HepG2 (cell line): ENCODE measurements around the gene TNIP1. TPM values are rescaled to one million over a fixed set of nuclear protein-coding genes. Genes with fewer than 3 reads are reported as not detected.

Source experiments
- BRF2 ChIP-seq: sonication (generic); formaldehyde crosslinking; IDR thresholded peaks from 2 replicates; pipeline ENCODE4 v1.8.1; 2022; ENCODE audit warnings: mild to moderate bottlenecking, missing genetic modification reagents
- ELF3 ChIP-seq: IDR thresholded peaks from 2 replicates; pipeline ENCODE4 v1.6.1; 2016; ENCODE audit warnings: missing genetic modification reagents, missing compliant biosample characterization
- FOSL2 ChIP-seq: sonication (generic); formaldehyde crosslinking; IDR thresholded peaks from 2 replicates; pipeline ENCODE4 v1.4.0; 2020; ENCODE audit warnings: missing genetic modification reagents
- FOXA3 ChIP-seq: IDR thresholded peaks from 2 replicates; pipeline ENCODE4 v1.6.1; 2016; ENCODE audit warnings: missing genetic modification reagents, missing compliant biosample characterization
- FOXK1 ChIP-seq: sonication (generic); formaldehyde crosslinking; IDR thresholded peaks from 2 replicates; pipeline ENCODE4 v1.4.0; 2020; ENCODE audit warnings: low read depth, missing genetic modification reagents, borderline replicate concordance
- HOXA9 ChIP-seq: sonication (generic); formaldehyde crosslinking; IDR thresholded peaks from 2 replicates; pipeline ENCODE4 v1.8.1; 2022; ENCODE audit warnings: missing genetic modification reagents, mild to moderate bottlenecking, moderate library complexity, borderline replicate concordance
- KAT7 ChIP-seq: IDR thresholded peaks from 2 replicates; pipeline ENCODE4 v1.6.1; 2018; ENCODE audit warnings: borderline replicate concordance, missing compliant biosample characterization
- MEIS2 ChIP-seq: sonication (generic); formaldehyde crosslinking; IDR thresholded peaks from 2 replicates; pipeline ENCODE4 v1.9.0; 2021; ENCODE audit warnings: mild to moderate bottlenecking, missing genetic modification reagents
- NR2F6 ChIP-seq, 2 experiments: IDR thresholded peaks; 2 replicates each; pipeline ENCODE4 v1.6.1; 2016; ENCODE audit warnings: antibody characterized with exemption in 1 of 2, mild to moderate bottlenecking in 1 of 2
- PAXIP1 ChIP-seq: sonication (generic); formaldehyde crosslinking; conservative IDR thresholded peaks from 2 replicates; pipeline ENCODE4 v1.4.0; 2020; ENCODE audit warnings: mild to moderate bottlenecking, missing genetic modification reagents, moderate library complexity
- POGZ ChIP-seq: sonication (generic); formaldehyde crosslinking; IDR thresholded peaks from 2 replicates; pipeline ENCODE4 v1.4.0; 2020; ENCODE audit warnings: mild to moderate bottlenecking, missing genetic modification reagents
- RARA ChIP-seq: IDR thresholded peaks from 2 replicates; pipeline ENCODE4 v1.6.1; 2016; ENCODE audit warnings: missing genetic modification reagents, missing compliant biosample characterization
- SAFB2 ChIP-seq: sonication (generic); formaldehyde crosslinking; IDR thresholded peaks from 2 replicates; pipeline ENCODE4 v1.5.1; 2020; ENCODE audit warnings: missing genetic modification reagents, low read depth, mild to moderate bottlenecking, borderline replicate concordance
- SALL2 ChIP-seq: sonication (generic); formaldehyde crosslinking; IDR thresholded peaks from 2 replicates; pipeline ENCODE4 v1.8.1; 2023; ENCODE audit warnings: mild to moderate bottlenecking, missing genetic modification reagents, inconsistent platforms
- TEAD3 ChIP-seq: optimal IDR thresholded peaks from 2 replicates; pipeline ENCODE3; 2016; ENCODE audit warnings: borderline replicate concordance
- TFAP4 ChIP-seq: sonication (generic); IDR thresholded peaks from 2 replicates; pipeline ENCODE4 v1.6.1; 2016; ENCODE audit warnings: low read depth, borderline replicate concordance
- ZFP1 ChIP-seq: IDR thresholded peaks from 2 replicates; pipeline ENCODE4 v1.6.1; 2016
- ZNF20 ChIP-seq: sonication (generic); formaldehyde crosslinking; IDR thresholded peaks from 2 replicates; pipeline ENCODE4 v1.4.0; 2020; ENCODE audit warnings: mild to moderate bottlenecking, moderate library complexity, missing genetic modification reagents
- ZNF232 ChIP-seq: sonication (generic); formaldehyde crosslinking; IDR thresholded peaks from 2 replicates; pipeline ENCODE4 v1.4.0; 2020; ENCODE audit warnings: missing genetic modification reagents, borderline replicate concordance
- ZNF256 ChIP-seq: sonication (generic); formaldehyde crosslinking; conservative IDR thresholded peaks from 2 replicates; pipeline ENCODE4 v1.4.0; 2020; ENCODE audit warnings: missing genetic modification reagents
- ZNF263 ChIP-seq: sonication (generic); formaldehyde crosslinking; IDR thresholded peaks from 2 replicates; pipeline ENCODE4 v1.4.0; 2020; ENCODE audit warnings: missing genetic modification reagents
- ZNF7 ChIP-seq: IDR thresholded peaks from 2 replicates; pipeline ENCODE4 v1.6.1; 2016; ENCODE audit warnings: missing biosample characterization, missing genetic modification reagents
- ZNF713 ChIP-seq: sonication (generic); formaldehyde crosslinking; IDR thresholded peaks from 2 replicates; pipeline ENCODE4 v1.4.0; 2020; ENCODE audit warnings: mild to moderate bottlenecking, missing genetic modification reagents
- ZSCAN20 ChIP-seq: sonication (generic); formaldehyde crosslinking; IDR thresholded peaks from 2 replicates; pipeline ENCODE4 v1.4.0; 2020; ENCODE audit warnings: missing genetic modification reagents, mild to moderate bottlenecking, borderline replicate concordance
- polyA plus RNA-seq, 8 experiments: library from polyadenylated mRNA; depleted of rRNA in 3 of 8; stranded (reverse) in 7 of 8; unstranded in 1 of 8; fragments of >200 nt; fragmentation: Illumina TruSeq in 4 of 8; extraction: Trizol in 4 of 8; gene quantifications; 2 replicates each; pipeline versions ENCODE4 v1.2.1 to v1.2.3, GENCODE V29; 2011 to 2016; ENCODE audit warnings: low read depth in 4 of 8, missing spikeins in 1 of 8, mixed read lengths in 1 of 8; ENCODE audit not compliant: insufficient read depth in 1 of 8
- total RNA-seq, 5 experiments: library from RNA; depleted of rRNA; stranded (reverse); fragments of >200 nt; fragmentation: Illumina TruSeq; extraction: Trizol; gene quantifications; 2 replicates each; pipeline ENCODE4 v1.2.3, GENCODE V29; 2016; ENCODE audit warnings: low read depth in 1 of 5

Gene TNIP1
- total and polyA plus RNA-seq, 2 of the 13 experiments (the other 11 are each of a cell fraction or from before 2014, with no cell fraction given), result 26.2 to 45.9 TPM

- TF ChIP-seq FOXK1 (peak; percentile 38; the same call in 1 of the 2 replicates), NR2F6 (IDR thresholded peaks at IDR 0.05) (no peak), NR2F6 (CRISPR knock-in tag; IDR thresholded peaks at IDR 0.05) (peak; percentile 32; the same call in 1 of the 2 replicates), ZNF263 (CRISPR knock-in tag) (no peak), ZNF7 (CRISPR knock-in tag) (peak; percentile 60; the same call in 1 of the 2 replicates), ZNF232 (CRISPR knock-in tag) (no peak), PAXIP1 (peak; percentile 31; the same call in 1 of the 2 replicates), HOXA9 (no peak), FOXA3 (CRISPR knock-in tag) (peak; percentile 64), ZNF20 (CRISPR knock-in tag) (no peak), FOSL2 (CRISPR knock-in tag) (0 out of 2 replicates have a peak, but pooled peaks have one; percentile 22), BRF2 (CRISPR knock-in tag) (0 out of 2 replicates have a peak, but pooled peaks have one; percentile 38), ZSCAN20 (CRISPR knock-in tag) (0 out of 2 replicates have a peak, but pooled peaks have one; percentile 37), SALL2 (CRISPR knock-in tag) (no peak), ZFP1 (CRISPR knock-in tag) (0 out of 2 replicates have a peak, but pooled peaks have one; percentile 10), MEIS2 (CRISPR knock-in tag) (peak; percentile 57; the same call in 1 of the 2 replicates), KAT7 (CRISPR knock-in tag) (no peak), POGZ (CRISPR knock-in tag) (0 out of 2 replicates have a peak, but pooled peaks have one; percentile 28), ZNF256 (CRISPR knock-in tag) (no peak), ZNF713 (CRISPR knock-in tag) (no peak), TFAP4 (peak; percentile 95), RARA (CRISPR knock-in tag) (0 out of 2 replicates have a peak, but pooled peaks have one; percentile 17), ELF3 (CRISPR knock-in tag) (peak; percentile 30; the same call in 1 of the 2 replicates), SAFB2 (CRISPR knock-in tag) (no peak), TEAD3 (CRISPR knock-in tag) (peak; percentile 65)
These were observed 75.5 kb downstream of the TNIP1 start (continued) for GRCh38 chr5:151005187-151005949.
